ENCODE results near the gene BBS1. TPM values are rescaled to one million over a fixed set of nuclear protein-coding genes. Genes with fewer than 3 reads are reported as not detected.

The BBS1 gene
- total and polyA plus RNA-seq, 8 donors: 22.8 to 75.1 (median 63.6) TPM

GRCh38 chr11:66550887-66551286 lies 40.5 kb downstream of the BBS1 start:
- H3K36me3 ChIP-seq: no peaks in the 10 kb centered on the region
- TF ChIP-seq CTCF (IDR thresholded peaks at IDR 0.05): no peak
- DNase-seq (no peak), ATAC-seq (no peak)
- peaks cover 0 to 7% of the 10 kb centered on the region in 2 donors for H3K27me3 ChIP-seq
- H3K9me3 ChIP-seq: no peaks in the 10 kb centered on the region
- peaks cover 4 to 11% of the 10 kb centered on the region in 2 donors for H3K4me1 ChIP-seq
- H3K4me3 ChIP-seq: no peak overlapping the region
- intact Hi-C loops (cut with DNase I): no loop called here
- no peak overlapping the region for H3K27ac ChIP-seq

- no peak overlapping the region for H3K27ac ChIP-seq
- no peak for TF ChIP-seq CTCF (IDR thresholded peaks at IDR 0.05)
- intact Hi-C loops (cut with DNase I): no loop called here
- no peaks in the 10 kb centered on the region for H3K36me3 ChIP-seq
- DNase-seq: no peak
- ATAC-seq: no peak
- H3K4me3 ChIP-seq: no peak overlapping the region
- peaks cover 4 to 8% of the 10 kb centered on the region in 2 donors for H3K4me1 ChIP-seq
- peaks cover 0 to 26% of the 10 kb centered on the region in 2 donors for H3K27me3 ChIP-seq
- no peaks in the 10 kb centered on the region for H3K9me3 ChIP-seq
These were observed 44.2 kb downstream of the BBS1 start for GRCh38 chr11:66554602-66555001.

- Histone ChIP-seq H3K36me3 (no peaks in the 10 kb centered on the region), H3K4me3 (no peak overlapping the region), H3K9me3 (no peaks in the 10 kb centered on the region), H3K4me1 (peaks cover 4 to 8% of the 10 kb centered on the region in 2 donors), H3K27me3 (peaks cover 0 to 26% of the 10 kb centered on the region in 2 donors), H3K27ac (no peak overlapping the region)
- DNase-seq: peak in 1 of 4 donors; percentile 20
- no peak for TF ChIP-seq CTCF (IDR thresholded peaks at IDR 0.05)
- ATAC-seq: no peak
- intact Hi-C loops (cut with DNase I): no loop called here
These were observed 45.0 kb downstream of the BBS1 start for GRCh38 chr11:66555416-66555815.

DNA sequence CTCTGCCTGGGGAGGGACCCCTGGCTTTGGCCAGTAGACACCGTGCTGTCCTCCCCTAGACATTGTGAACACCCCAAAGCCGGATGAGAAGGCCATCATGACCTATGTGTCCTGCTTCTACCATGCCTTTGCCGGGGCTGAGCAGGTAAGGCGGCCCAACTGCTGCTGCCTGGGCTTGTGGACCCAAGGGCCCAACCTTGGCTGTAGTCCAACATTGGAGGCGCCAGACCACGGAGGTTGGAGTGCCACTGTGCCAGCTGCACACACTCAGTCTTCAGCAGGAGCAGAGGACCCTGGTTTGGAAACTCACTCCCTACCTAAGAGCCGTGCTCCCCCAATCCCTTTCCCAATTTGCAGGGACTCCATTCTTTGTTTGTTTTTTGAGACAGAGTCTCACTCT lies 45.7 kb downstream of the BBS1 start:
- DNase-seq (peak in 1 of 4 donors; percentile 52), ATAC-seq (no peak)
- Histone ChIP-seq H3K27ac (no peak overlapping the region), H3K27me3 (peaks cover 0 to 26% of the 10 kb centered on the region in 2 donors), H3K4me1 (peaks cover 4 to 8% of the 10 kb centered on the region in 2 donors), H3K36me3 (no peaks in the 10 kb centered on the region), H3K4me3 (no peak overlapping the region), H3K9me3 (no peaks in the 10 kb centered on the region)
- intact Hi-C loops (cut with DNase I): no loop called here
- no peak for TF ChIP-seq CTCF (IDR thresholded peaks at IDR 0.05)

DNA sequence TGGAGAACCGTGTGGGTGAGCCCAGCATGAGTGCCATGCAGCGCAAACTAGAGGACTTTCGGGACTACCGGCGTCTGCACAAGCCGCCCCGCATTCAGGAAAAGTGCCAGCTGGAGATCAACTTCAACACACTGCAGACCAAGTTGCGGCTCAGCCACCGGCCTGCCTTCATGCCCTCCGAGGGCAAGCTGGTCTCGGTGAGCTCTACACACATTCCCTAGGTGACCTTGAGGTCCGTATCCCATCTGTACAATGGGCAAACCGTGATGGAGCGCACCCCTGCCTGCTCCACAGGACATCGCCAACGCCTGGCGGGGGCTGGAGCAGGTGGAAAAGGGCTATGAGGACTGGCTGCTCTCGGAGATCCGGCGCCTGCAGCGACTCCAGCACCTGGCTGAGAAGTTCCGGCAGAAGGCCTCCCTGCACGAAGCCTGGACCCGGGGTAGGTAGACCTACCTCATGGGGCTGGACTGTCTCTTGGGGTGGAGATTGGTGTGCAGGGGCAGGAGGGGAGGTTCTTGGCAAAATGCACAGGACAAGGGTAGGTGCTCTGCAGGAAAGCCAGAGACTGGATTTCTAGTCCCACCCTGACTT lies 47.4 kb downstream of the BBS1 start:
- Histone ChIP-seq H3K4me3 (no peak overlapping the region), H3K4me1 (peaks cover 4 to 8% of the 10 kb centered on the region in 2 donors), H3K27me3 (peaks cover 0 to 26% of the 10 kb centered on the region in 2 donors), H3K36me3 (no peaks in the 10 kb centered on the region), H3K9me3 (no peaks in the 10 kb centered on the region), H3K27ac (no peak overlapping the region)
- no peak for ATAC-seq
- intact Hi-C loops (cut with DNase I): no loop called here
- TF ChIP-seq CTCF (IDR thresholded peaks at IDR 0.05): no peak
- DNase-seq: peak in 1 of 4 donors; percentile 70

Data from left lung (tissue), 10 donors.